OCI-LY1 (cell line): ENCODE data around the gene AGBL1.

Experiments used
- EZH2 ChIP-seq: fragments of 200-600 bp; sonication (generic), shearing (Covaris generic); IDR thresholded peaks from 2 replicates; pipeline ENCODE4 v1.8.0; 2017; ENCODE audit warnings: borderline replicate concordance, mixed run types, mild to moderate bottlenecking, antibody characterized with exemption, low read length, moderate library complexity, mixed read lengths
- TF ChIP-seq, protein P1 (sequence below): fragments of 200-600 bp; sonication (generic), shearing (Covaris generic); IDR thresholded peaks from 2 replicates; pipeline ENCODE4 v1.5.1; 2017; ENCODE audit warnings: mild to moderate bottlenecking, antibody characterized with exemption, low read length, moderate library complexity, mixed read lengths

DNA sequence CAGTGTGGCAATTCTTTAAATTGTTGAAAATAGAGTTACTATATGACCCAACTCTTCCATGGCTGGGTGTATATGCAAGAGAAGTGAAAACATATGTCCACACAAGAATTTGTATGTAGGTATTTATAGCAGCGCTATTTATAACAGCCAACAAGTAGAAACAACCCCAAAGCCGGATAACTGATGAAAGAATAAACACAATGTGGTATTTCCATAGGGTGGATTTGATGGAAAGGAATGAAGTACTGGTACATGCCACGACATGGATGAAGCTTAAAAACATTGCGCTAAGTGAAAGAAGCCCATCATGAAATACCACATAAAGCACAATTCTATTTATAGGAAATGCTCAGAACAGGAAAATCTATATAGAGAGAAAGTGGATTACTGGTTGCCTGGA lies 554.5 kb downstream of the AGBL1 start:
- TF ChIP-seq, protein P1, sequence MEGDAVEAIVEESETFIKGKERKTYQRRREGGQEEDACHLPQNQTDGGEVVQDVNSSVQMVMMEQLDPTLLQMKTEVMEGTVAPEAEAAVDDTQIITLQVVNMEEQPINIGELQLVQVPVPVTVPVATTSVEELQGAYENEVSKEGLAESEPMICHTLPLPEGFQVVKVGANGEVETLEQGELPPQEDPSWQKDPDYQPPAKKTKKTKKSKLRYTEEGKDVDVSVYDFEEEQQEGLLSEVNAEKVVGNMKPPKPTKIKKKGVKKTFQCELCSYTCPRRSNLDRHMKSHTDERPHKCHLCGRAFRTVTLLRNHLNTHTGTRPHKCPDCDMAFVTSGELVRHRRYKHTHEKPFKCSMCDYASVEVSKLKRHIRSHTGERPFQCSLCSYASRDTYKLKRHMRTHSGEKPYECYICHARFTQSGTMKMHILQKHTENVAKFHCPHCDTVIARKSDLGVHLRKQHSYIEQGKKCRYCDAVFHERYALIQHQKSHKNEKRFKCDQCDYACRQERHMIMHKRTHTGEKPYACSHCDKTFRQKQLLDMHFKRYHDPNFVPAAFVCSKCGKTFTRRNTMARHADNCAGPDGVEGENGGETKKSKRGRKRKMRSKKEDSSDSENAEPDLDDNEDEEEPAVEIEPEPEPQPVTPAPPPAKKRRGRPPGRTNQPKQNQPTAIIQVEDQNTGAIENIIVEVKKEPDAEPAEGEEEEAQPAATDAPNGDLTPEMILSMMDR, result no peak
- TF ChIP-seq EZH2, result no peak
